ENCODE data around the gene CDH26.
"Not testable (repeated sequence)": the region's sequence is repeated elsewhere in the genome, so short reads cannot be mapped to it uniquely, and the experiment has no call there.

Gene CDH26

GRCh38 chr20:59940956-59941294 lies 17.3 kb upstream of the CDH26 start:
- DNase-seq (ENCODE audit: low read depth): no peak

DNA sequence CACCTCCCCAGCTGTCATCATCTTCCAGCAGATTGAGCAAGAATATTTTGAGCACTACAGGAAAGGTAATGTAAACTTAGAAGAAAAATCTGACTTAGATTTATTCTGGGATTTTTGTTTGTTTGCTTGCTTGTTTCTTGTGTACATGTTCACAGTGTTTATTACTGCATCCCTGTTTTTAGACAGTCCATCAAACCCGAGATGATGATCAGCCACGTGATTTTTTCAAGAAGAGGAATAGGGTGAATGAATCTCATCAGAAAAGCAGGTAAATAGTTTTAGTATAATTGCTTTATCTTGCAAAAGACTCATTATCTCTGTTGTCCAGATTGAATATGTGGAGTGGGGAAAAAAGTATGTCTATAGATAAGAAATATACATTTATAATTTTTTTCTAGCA lies 16.0 kb upstream of the CDH26 start:
- DNase-seq (ENCODE audit: low read depth): no peak

- no peak for DNase-seq (ENCODE audit: low read depth)
Observed at GRCh38 chr20:59944726-59945125, 13.5 kb upstream of the CDH26 start.

- DNase-seq (ENCODE audit: low read depth): no peak
Observed at GRCh38 chr20:59945175-59945574, 13.0 kb upstream of the CDH26 start.

- no peak for DNase-seq (ENCODE audit: low read depth)
Observed at GRCh38 chr20:59945731-59946130, 12.5 kb upstream of the CDH26 start.

- no peak for DNase-seq (ENCODE audit: low read depth)
Observed at GRCh38 chr20:59947376-59947775, 10.8 kb upstream of the CDH26 start.

DNA sequence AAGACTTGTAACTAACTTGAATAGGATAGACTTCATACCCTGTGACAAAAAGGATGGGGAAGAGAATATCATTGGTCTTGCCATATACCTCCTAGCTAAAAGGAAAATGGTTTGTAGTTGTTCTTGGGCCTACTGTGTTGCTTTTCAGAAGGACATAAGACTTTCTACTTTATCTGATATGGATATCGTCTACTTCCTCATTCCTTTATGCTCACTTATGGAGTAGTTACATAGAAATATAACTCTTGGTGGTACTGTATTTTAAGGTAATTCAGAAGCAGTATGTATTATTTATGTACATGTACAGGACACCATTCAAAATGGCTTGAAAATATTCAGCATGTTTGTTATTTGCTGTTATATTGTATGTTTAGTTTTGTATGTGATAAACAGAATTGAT lies 10.0 kb upstream of the CDH26 start:
- no peak for DNase-seq (ENCODE audit: low read depth)

DNA sequence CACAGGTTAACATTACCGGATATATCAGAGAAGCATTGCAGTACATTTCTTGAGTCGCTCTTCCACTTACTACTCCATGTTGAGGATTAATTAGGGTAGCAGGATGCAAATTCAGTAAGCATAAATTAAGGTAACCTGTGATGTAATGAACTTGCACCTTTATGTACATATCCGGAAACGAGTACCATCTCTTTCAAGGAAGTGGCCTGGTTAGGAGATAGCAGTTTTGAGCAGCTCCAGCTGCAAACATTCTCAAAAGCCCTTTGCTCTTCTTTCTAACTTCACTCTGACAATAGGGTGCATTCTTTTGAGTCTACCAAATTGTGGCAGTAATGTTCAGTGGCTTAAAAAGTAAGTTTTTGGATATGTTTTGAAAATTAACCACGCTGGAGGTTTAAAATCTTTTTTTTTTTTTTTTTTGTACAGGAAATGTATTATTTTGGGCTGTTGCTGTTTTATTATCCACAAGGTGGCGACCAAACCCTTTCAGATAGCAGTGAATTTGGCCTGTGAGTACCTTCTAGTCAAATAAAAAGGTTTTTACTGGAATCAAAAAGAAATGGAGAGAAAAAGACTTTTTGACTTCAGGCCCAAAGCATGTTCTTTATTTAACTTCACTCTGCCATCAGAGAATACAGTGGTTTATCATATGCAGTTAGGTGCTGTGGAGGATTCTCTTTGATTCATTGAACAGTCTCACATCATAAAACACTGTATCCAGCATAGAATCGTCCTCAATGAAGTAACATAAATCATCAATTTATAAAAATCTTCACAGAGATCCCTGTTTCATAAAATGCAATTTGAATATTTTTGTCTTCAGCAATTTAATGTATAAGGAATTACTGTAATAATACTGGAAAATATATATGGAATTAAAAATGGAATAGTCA lies 9.1 kb upstream of the CDH26 start:
- DNase-seq (ENCODE audit: low read depth): no peak

- DNase-seq (ENCODE audit: low read depth): no peak
Observed at GRCh38 chr20:59949911-59950310, 8.3 kb upstream of the CDH26 start.

GRCh38 chr20:59954718-59955117 lies 3.5 kb upstream of the CDH26 start:
- no peak for DNase-seq (ENCODE audit: low read depth)

- DNase-seq (ENCODE audit: low read depth): no peak
Observed at GRCh38 chr20:59955131-59955796, 3.0 kb upstream of the CDH26 start.

GRCh38 chr20:59957568-59957967 lies 655 bp upstream of the CDH26 start:
- DNase-seq (ENCODE audit: low read depth): not testable (repeated sequence)

DNA sequence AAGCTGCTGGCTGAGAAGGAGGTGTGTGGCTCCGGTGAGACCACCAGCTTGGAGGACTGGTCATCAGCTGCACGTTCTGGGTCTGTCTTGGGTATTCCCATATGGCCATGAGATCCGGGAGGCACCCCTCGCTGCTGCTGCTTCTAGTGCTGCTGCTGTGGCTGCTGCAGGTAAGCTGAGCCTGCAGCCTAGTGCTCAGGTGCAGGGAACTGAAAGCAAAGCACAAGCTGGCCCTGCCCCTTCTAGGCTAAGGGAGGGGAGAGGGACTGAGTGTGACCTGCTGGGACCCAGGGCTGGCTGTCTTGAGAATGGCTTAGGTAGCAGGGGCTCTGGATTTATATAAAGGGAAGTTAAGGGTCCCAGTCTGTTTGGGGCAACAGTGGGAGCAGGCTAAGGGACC lies 403 bp downstream of the CDH26 start:
- DNase-seq (ENCODE audit: low read depth): no peak

DNA sequence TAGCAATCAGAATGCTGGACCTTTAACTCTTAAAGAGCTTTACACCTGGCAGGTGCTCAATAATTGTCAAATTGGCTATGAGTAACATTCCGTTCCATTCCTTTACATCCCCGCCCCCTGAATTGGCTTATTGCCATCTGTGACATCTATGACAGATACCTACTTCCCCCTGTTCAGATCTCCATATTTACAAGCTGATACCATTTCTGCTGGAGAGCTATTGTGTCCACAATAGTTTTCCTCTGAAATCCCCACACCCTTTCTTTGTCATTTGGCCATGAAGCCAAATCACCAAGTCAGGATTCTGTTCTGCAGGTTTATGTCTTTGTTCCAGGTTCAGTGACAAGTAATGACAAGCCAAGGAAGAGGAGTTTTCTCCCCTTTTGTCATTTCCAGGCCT lies 3.2 kb downstream of the CDH26 start:
- DNase-seq (ENCODE audit: low read depth): no peak

DNA sequence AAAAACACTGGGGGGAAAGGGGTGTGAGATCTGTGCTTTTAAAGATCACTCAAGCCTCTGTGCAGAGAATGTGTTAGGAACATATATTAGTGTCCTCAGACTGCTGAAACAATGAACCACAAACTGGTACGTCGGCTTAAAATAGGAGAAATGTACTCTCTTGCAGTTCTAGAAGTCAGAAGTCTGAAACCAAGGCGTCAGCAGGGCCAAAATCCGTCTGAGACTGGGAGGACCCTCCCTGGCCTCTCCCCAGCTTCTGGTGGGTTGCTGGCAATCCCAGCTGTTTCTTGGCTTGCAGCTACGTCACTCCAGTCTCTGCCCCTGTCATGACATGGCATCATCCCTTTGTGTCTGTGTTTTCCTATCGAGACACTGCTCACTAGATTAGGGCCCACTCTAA lies 3.9 kb downstream of the CDH26 start:
- no peak for DNase-seq (ENCODE audit: low read depth)

GRCh38 chr20:59966428-59966827 lies 8.2 kb downstream of the CDH26 start:
- no peak for DNase-seq (ENCODE audit: low read depth)

- DNase-seq (ENCODE audit: low read depth): no peak
Observed at GRCh38 chr20:59971428-59971827, 13.2 kb downstream of the CDH26 start.

- DNase-seq (ENCODE audit: low read depth): no peak
Observed at GRCh38 chr20:59972037-59972801, 14.0 kb downstream of the CDH26 start.

DNA sequence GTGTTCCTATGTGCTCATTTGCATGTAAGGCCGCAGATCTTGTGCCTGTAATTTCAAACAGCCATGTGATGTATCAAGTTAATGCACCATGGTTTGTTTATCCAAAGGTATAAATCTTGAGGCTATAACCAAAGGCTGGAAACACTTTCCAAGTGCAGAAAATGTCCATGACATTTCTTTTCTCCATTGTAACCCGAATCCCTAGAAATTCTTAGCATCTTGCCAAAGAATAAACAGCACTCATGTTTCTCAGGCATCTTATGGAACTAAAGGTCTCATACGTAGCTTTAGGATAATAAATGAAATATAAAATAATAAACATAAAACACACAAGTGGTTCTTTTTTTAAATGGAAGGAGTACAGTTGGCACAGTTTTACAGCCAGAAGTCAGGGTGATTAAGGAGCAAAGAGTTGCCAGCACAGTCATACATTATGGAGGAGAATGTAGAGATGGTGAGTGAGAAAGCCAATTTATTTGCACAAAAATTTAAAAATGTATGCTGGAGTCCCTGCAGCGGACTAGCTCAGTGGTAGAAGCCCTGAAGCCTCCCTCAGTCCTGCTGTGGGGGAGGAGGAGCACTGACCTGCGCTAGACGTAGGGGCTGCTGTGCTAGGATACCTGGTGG lies 18.0 kb downstream of the CDH26 start:
- no peak for DNase-seq (ENCODE audit: low read depth)

DNA sequence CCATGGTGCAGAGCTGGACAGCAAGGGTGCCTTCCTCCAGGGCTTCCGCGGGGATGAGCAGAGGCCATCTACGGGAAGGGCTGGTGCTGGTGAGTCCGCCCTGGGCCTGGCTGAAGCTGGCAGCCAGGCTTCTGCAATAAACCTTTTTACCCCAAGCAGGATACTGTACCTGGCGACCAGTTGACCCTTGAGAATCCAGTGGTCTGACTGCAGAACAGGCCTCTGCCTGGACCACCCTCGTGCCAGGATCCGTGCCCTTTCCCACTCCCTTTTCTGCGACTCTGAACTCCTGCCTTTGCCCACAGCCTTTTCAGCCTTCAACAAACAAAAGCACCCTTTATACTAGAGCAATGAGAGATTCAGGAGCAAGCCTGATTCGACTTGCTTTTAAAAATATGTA lies 18.9 kb downstream of the CDH26 start:
- DNase-seq (ENCODE audit: low read depth): no peak

GRCh38 chr20:59983076-59983475 lies 24.9 kb downstream of the CDH26 start:
- DNase-seq (ENCODE audit: low read depth): no peak

GRCh38 chr20:59984541-59984940 lies 26.3 kb downstream of the CDH26 start:
- DNase-seq (ENCODE audit: low read depth): no peak

- no peak for DNase-seq (ENCODE audit: low read depth)
Observed at GRCh38 chr20:59985164-59985563, 26.9 kb downstream of the CDH26 start.

Data from GM04503 (cell line).